NCI-H1694 (cell line): ENCODE data around the gene ATP8B2.

Source experiments
- DNase-seq: peaks from one replicate; lab custom pipeline; 2025; lab: John Stamatoyannopoulos, UW

The ATP8B2 gene

DNA sequence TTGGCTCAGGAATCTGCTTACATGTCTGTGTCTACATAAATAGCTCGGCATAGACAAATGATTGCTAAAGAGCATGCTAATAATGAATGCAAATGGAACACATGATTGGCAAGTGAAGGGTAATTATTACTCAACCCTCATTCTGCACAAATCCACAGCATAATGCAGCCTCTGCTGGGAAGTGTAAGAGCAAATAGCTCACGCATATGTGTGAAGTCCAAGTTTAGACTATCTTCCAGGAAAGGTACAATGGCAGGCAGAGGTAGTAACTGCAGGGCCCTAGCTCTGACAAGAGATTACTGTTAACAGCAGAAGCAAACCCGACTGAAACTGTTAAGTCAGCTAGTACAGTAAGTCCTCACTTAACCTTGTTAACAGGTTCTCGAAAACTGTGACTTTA lies 72.8 kb downstream of the ATP8B2 start:
- no peak for DNase-seq

DNA sequence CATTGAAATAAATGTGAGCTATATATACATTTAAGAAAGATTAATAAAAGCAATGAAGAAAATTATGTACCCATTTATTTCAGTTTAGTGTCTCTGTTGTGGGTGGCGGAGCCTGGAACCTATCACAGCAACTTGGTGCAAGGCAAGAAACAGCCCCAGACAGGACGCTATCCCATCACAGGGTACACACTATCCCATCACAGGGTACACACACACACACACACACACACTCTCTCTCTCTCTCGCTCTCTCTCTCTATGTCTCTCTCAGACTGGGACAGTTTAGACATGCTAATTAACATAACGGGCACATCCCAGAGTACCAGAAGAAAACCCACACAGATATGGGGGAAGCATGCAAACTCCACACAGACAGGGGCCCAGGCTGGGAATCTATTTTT lies 73.4 kb downstream of the ATP8B2 start:
- no peak for DNase-seq

DNA sequence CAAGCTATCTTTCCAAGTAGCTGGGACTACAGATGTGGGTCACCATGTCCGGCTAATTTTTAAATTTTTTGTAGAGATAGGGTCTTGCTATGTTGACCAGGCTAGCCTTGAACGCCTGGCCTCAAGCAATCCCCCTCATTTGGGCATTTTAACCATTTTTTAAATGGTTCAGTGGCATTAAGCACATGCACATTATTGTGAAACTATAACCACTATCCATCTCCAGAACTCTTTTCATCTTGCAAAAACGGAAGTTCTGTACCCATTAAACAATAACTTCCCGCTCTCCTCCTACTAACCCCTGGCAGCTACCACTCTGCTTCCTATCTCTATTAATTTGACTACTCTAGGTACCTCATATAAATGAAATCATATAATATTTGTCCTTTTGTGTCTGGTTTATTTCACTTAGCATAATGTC lies 75.1 kb downstream of the ATP8B2 start:
- DNase-seq: no peak
